H1 (cell line): Measurements from ENCODE around the gene RASAL2.

Source experiments
- CTCF ChIP-seq, 3 experiments: IDR thresholded peaks; 1 replicate in 2 of 3; 2 replicates in 1 of 3; pipeline versions ENCODE4 v1.5.1 to v1.6.1; 2011; ENCODE audit warnings: low read length in 3 of 3, mild to moderate bottlenecking in 3 of 3, inconsistent platforms in 2 of 3, low read depth in 1 of 3, moderate library complexity in 1 of 3; ENCODE audit not compliant: insufficient read depth in 1 of 3; ENCODE audit errors: control extremely low read depth in 1 of 3
- E2F6 ChIP-seq: IDR thresholded peaks from 2 replicates; pipeline ENCODE4 v1.6.1; 2012; ENCODE audit warnings: inconsistent platforms
- EP300 ChIP-seq, 2 experiments: IDR thresholded peaks; 1 replicate in 1 of 2; 2 replicates in 1 of 2; pipeline ENCODE4 v1.6.1; 2011 to 2012; ENCODE audit warnings: low read depth in 2 of 2, low read length in 2 of 2, mild to moderate bottlenecking in 2 of 2, borderline replicate concordance in 1 of 2, inconsistent platforms in 1 of 2, moderate library complexity in 1 of 2
- HDAC2 ChIP-seq, 2 experiments: fragments of 300-600 bp in 1 of 2; sonication (generic) in 1 of 2; IDR thresholded peaks; 2 replicates each; pipeline ENCODE4 v1.6.1; 2011 to 2012; ENCODE audit warnings: low read depth in 2 of 2, low read length in 2 of 2, mild to moderate bottlenecking in 2 of 2, moderate library complexity in 2 of 2, borderline replicate concordance in 1 of 2, inconsistent platforms in 1 of 2
- HDAC6 ChIP-seq: IDR thresholded peaks from one replicate; pipeline ENCODE4 v1.7.1; 2012; ENCODE audit warnings: low read depth, mild to moderate bottlenecking, inconsistent platforms, low read length, moderate library complexity
- RAD21 ChIP-seq, 2 experiments: IDR thresholded peaks in 1 of 2; conservative IDR thresholded peaks in 1 of 2; 2 replicates each; pipeline ENCODE4 v1.6.1; 2011; ENCODE audit warnings: low read depth in 2 of 2, low read length in 2 of 2, improper control_type of control experiment in 1 of 2, inconsistent platforms in 1 of 2, mild to moderate bottlenecking in 1 of 2, moderate library complexity in 1 of 2
- YY1 ChIP-seq: IDR thresholded peaks from 2 replicates; pipeline ENCODE4 v1.6.1; 2011; ENCODE audit warnings: low read depth, mild to moderate bottlenecking, low read length

GRCh38 chr1:178531887-178532286 lies 438.0 kb downstream of the RASAL2 start:
- TF ChIP-seq E2F6 (no peak), CTCF (IDR thresholded peaks at IDR 0.05; ENCODE audit: control extremely low read depth in 1 of 3, insufficient read depth in 1 of 3, low read depth in 1 of 3, low read length in 3 of 3) (no peak), EP300 (IDR thresholded peaks at IDR 0.05; ENCODE audit: borderline replicate concordance in 1 of 2, low read depth in 2 of 2, low read length in 2 of 2) (no peak), HDAC2 (IDR thresholded peaks at IDR 0.05; ENCODE audit: borderline replicate concordance in 1 of 2, low read depth in 2 of 2, low read length in 2 of 2) (no peak), RAD21 (IDR thresholded peaks at IDR 0.05 in 1 of 2, conservative IDR thresholded peaks at IDR 0.05 in 1 of 2; ENCODE audit: low read depth in 2 of 2, low read length in 2 of 2) (no peak), YY1 (no peak), HDAC6 (no peak)
